ENCODE data around the gene FRMD8.

GRCh38 chr11:65417702-65418430 is 31.4 kb downstream of the FRMD8 start:
- TF ChIP-seq CTCF (IDR thresholded peaks at IDR 0.05) (no peak), POLR2A (IDR thresholded peaks at IDR 0.05) (peak; percentile 21)
